OCI-LY3 (cell line): ENCODE measurements around the gene SLC45A3.

Source experiments
- EZH2phosphoT487 ChIP-seq: fragments of 200-600 bp; shearing (Covaris generic); IDR thresholded peaks from 2 replicates; pipeline ENCODE4 v1.6.1; 2018; ENCODE audit warnings: antibody characterized with exemption, mixed run types, low read depth
- TF ChIP-seq, protein P1 (sequence below): fragments of 200-600, 300-600 bp; sonication (generic); IDR thresholded peaks from 2 replicates; pipeline ENCODE4 v1.5.1; 2014; ENCODE audit warnings: antibody characterized with exemption, low read length, low read depth

- TF ChIP-seq, protein P1, sequence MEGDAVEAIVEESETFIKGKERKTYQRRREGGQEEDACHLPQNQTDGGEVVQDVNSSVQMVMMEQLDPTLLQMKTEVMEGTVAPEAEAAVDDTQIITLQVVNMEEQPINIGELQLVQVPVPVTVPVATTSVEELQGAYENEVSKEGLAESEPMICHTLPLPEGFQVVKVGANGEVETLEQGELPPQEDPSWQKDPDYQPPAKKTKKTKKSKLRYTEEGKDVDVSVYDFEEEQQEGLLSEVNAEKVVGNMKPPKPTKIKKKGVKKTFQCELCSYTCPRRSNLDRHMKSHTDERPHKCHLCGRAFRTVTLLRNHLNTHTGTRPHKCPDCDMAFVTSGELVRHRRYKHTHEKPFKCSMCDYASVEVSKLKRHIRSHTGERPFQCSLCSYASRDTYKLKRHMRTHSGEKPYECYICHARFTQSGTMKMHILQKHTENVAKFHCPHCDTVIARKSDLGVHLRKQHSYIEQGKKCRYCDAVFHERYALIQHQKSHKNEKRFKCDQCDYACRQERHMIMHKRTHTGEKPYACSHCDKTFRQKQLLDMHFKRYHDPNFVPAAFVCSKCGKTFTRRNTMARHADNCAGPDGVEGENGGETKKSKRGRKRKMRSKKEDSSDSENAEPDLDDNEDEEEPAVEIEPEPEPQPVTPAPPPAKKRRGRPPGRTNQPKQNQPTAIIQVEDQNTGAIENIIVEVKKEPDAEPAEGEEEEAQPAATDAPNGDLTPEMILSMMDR = no peak
- TF ChIP-seq EZH2phosphoT487 = no peak
Measured at GRCh38 chr1:205698921-205699320, 18.6 kb upstream of the SLC45A3 start.
